Measurements from ENCODE around the gene AUTS2. TPM values are rescaled to one million over a fixed set of nuclear protein-coding genes. Genes with fewer than 3 reads are reported as not detected.

Gene AUTS2
- total RNA-seq, 1 donor from 2014 or later = 20.4 TPM

DNA sequence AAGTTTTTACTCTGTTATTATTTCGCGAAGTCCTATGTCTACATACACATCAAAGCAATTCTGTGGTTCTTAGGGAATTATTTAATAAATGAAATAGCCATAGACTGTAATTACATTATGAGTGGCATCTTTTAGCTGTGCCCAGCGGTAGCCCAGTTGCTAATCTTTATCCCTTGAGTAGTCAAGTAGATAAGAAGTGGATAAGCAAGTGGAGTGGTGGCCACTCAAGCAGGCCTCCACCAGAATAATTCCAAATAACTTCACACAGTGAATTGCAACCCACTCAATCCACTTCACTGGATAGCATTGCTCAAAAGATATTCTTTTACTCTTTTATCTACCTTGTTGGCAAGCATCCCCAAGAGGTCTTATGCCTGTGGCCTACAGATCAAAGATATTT is 349.7 kb downstream of the AUTS2 start:
- ATAC-seq = no peak

- no peak for ATAC-seq
These were observed 350.8 kb downstream of the AUTS2 start for GRCh38 chr7:69949122-69949521.

DNA sequence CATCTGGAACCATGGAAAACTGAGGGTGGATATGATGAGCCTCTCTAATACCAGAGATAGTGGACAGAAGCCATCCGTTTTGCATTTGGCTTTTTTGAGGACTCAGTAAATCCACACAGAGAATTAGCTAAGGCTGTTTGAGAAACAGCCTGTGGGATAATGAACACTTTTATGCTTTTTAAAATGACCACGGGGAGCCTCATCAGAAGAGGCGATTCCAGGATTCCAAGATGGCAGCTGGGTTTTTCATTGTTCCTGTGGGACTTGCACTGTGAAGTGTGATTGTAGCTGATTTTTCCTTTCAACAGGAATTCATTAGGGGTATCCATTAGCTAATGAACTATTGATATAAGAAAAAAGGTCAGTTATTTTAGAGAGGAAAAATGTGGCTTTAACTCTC is 353.2 kb downstream of the AUTS2 start:
- ATAC-seq = no peak

- no peak for ATAC-seq
These were observed 355.1 kb downstream of the AUTS2 start for GRCh38 chr7:69953136-69954067.

DNA sequence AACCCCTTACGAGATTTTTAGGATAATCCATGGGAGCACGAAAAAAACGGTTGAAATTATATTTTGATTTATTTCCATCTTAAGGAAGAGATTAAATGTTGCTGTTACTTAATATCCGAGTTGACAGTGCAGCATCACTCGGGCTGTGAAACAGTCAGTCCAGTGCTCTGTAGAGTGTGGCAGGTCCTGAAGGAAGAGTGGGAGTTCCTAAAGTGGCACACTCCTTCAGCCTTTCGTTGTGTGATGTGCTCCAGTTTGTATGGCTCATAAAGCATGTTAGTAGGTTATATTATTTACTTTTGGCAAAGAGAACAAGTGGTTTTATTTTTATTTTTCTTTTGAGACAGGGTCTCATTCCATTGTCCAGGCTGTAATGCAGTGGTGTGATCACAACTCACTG is 358.3 kb downstream of the AUTS2 start:
- ATAC-seq = no peak

DNA sequence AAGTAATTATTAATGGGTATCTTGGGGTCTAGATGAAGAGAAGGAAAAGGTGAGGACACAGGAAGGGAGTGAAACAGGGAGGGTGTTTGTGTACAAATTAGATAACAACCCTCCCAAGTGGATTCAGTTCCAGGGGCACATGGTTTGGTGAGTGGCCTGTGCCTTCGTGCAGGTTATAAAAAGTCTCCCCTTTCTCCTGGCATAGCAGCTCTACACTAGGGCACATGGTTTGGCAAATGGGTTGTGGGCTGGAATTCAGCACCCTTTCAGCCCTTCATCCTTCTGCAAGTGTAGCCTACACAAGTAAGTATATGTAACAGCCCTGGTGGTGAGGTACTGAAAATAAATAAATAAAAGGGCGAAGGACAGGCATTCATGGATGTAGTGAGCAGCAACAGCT is 359.4 kb downstream of the AUTS2 start:
- no peak for ATAC-seq

- ATAC-seq = no peak
These were observed 361.7 kb downstream of the AUTS2 start for GRCh38 chr7:69959789-69960499.

- no peak for ATAC-seq
These were observed 363.2 kb downstream of the AUTS2 start for GRCh38 chr7:69961436-69961835.

- no peak for ATAC-seq
These were observed 364.2 kb downstream of the AUTS2 start for GRCh38 chr7:69962186-69963065.

- no peak for ATAC-seq
These were observed 365.1 kb downstream of the AUTS2 start for GRCh38 chr7:69963393-69963792.

GRCh38 chr7:69966766-69967591 is 368.7 kb downstream of the AUTS2 start:
- no peak for ATAC-seq

DNA sequence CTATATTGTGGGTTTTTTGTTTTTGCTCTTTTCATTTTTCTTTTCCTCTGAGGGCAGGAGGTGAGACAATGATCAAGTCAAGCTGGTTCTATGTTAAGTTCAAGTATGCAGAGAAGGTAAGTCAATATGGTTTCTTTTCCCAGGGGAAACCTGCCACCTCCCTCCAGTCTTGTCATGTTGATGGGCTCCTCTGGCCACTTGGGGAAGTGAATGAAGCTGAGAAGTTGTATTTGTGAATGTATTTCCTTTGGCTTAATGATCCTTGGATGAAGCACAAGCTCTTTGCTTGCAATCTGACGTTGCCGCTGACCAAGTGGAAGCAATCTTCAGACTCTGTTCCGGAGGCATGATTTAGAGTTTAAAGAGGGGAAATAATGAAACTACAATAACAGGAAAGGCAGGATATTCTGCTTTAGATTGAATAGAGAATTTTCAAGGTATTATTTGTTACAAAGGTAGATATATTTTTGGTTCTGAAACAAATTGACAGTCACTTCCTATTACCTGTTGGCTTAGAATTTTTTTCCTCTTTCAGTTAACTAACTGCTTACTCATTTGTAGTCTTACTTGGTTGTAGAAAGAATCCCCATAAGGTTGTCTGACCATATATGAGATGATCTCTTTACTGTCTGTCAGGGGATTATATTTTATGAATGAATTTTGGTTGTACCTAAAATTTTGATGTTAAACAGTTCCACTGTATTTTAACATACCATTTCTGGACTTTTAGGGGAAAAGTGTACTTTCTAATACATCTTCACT is 369.6 kb downstream of the AUTS2 start:
- ATAC-seq = no peak

- ATAC-seq = no peak
These were observed 370.8 kb downstream of the AUTS2 start for GRCh38 chr7:69968969-69969556.

DNA sequence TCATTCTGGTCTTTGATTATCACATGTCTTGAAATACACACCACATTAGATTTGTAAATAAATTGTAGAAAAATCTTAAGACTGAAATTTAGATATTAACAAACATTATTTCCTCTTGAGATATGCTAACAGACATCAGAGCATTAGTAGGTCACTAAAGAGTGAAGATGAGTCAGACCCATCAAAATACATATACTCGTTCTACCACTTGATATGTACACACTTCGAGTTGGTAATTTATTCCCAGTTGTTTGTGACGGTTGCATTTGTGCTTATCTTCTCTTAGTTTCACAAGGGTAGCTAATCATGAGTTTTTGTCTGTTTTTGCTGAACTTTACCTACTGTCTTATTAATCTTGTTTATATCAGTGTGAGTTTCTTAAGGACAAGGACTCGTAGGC is 383.4 kb downstream of the AUTS2 start:
- ATAC-seq = peak; percentile 55

DNA sequence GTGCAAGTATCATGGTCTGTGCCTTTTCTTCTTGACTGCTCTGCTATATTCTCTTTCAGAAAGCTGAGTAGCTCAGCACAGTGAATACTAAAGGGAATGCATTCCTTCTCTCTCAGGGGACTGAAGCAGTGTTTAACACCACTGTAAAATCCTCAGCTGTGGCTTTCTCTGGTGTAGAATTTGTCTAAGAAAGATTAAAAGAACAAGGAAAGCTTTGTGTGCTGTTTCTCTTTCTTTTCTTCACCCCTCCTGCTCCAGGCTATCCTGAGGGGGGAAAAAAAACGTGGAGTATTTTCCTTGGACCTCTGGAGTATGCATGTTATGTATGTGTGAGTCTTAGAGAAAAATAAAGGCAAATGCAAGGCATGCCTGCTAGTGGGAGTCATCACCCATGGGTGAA is 383.9 kb downstream of the AUTS2 start:
- no peak for ATAC-seq

GRCh38 chr7:69989551-69989950 is 391.3 kb downstream of the AUTS2 start:
- no peak for ATAC-seq

- ATAC-seq = no peak
These were observed 394.7 kb downstream of the AUTS2 start for GRCh38 chr7:69992938-69993337.

DNA sequence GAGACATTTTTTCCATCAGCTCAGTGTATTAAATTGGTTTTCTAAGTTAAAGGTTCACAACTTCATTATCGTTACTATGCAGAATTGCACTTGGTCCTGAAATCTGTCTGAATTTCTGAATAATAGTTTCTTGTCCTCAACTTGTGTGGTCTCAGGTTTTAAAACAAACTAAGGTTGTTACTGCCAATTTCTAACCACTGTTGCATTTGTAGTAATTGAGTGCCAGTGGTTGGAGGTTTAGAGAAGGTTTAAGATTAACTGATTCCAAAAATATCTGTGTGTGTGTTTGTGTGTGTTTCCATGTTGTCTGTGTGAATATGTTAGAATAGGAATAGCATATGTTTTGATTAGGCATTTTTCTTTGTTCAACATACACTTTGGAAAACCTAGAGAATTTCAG is 395.9 kb downstream of the AUTS2 start:
- ATAC-seq = no peak

DNA sequence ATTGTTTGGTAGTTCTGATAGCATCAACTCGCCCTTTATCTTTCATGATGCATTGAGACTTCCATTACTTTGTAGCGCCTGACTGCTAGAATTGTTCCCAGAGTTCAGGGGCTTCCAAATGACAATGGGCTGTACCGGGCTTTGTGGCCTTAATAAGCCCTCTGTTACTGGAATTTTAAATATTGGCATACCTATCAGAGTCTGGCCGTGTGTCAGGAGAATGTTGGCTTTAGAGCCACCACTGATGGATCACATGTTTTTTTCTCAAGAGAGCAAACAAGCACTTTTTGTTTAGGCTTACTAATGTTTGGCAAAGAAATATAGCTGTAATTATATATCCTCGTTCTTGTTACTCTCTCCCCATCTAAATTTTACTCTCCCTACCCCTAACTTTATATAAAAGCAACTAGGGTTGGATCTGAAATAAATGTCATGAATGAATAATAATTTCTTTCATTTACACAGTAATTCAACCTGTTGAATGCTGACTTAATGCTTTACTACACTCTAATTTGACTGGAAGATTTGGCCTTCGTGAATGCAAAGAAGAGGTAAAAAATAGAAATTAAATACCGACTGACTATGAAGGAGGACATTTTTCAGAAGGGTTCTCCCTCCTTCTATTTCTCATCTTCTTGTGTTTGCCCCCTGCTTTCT is 396.7 kb downstream of the AUTS2 start:
- no peak for ATAC-seq

DNA sequence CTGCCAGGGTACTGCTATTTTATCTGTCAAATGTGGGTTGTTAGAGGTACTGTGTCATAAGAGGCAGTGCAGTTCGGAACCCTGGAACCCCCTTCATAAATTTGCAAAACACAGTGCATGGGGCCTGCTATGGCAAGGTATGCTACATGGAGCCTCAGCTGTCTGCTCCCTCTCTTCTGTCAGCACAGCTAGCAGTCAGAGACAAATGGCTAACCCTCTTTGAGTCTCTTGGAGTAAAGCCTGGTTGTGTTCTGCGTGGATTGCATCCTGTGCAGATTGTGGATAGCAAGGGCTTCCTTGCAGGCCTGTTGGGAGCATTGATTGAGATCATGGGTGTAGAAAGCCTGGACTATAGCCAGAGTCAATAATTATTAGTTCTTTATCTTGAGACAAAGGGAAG is 397.8 kb downstream of the AUTS2 start:
- ATAC-seq = no peak

All from esophagus mucosa (tissue), 1 donor.